Measurements from ENCODE around the gene ZNF319.

- TF ChIP-seq CTCF (IDR thresholded peaks at IDR 0.05) = no peak
- no peak for TF ChIP-seq POLR2A (IDR thresholded peaks at IDR 0.05)
These were observed 6.6 kb downstream of the ZNF319 start for GRCh38 chr16:57993897-57994296.

Data from Peyer's patch (tissue), 4 donors.